Glomerular endothelial cell (primary cell): ENCODE measurements around the gene ZCCHC10. TPM values are rescaled to one million over a fixed set of nuclear protein-coding genes. Genes with fewer than 3 reads are reported as not detected.
"Not testable (repeated sequence)": the region's sequence is repeated elsewhere in the genome, so short reads cannot be mapped to it uniquely, and the experiment has no call there.

Source experiments
- DNase-seq: peaks from one replicate; pipeline ENCODE4 v3.0.0-alpha.2; 2011; ENCODE audit warnings: low read depth, low spot score; ENCODE audit errors: extremely low read depth
- total RNA-seq: library from RNA; depleted of rRNA; stranded (reverse); fragments of >200 nt; gene quantifications from 2 replicates; pipeline ENCODE4 v1.2.3, GENCODE V29; 2015

The ZCCHC10 gene
- total RNA-seq, 1 donor from 2014 or later = 21.4 TPM

- no peak for DNase-seq
Measured at GRCh38 chr5:132981288-132981687, 45.1 kb downstream of the ZCCHC10 start.

DNA sequence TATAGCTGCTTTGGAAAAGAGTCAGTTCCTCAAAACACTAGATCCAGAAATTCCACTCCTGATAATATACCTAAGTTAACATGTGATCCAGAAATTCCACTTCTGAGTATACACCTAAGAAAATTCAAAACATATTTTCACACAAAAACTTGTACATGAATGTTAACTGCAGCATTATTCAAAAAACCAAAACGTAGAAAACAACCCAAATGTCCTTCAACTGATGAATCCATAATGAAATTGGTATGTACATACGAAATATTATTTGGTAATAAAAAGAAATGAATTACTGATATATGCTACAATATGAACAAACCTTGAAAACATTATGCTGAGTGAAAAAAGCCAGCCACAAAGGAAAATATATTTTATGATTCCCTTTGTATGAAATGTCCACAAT, 46.4 kb downstream of the ZCCHC10 start:
- no peak for DNase-seq

GRCh38 chr5:132979367-132979940, 46.9 kb downstream of the ZCCHC10 start:
- no peak for DNase-seq

- no peak for DNase-seq
Measured at GRCh38 chr5:132976852-132977251, 49.5 kb downstream of the ZCCHC10 start.

DNA sequence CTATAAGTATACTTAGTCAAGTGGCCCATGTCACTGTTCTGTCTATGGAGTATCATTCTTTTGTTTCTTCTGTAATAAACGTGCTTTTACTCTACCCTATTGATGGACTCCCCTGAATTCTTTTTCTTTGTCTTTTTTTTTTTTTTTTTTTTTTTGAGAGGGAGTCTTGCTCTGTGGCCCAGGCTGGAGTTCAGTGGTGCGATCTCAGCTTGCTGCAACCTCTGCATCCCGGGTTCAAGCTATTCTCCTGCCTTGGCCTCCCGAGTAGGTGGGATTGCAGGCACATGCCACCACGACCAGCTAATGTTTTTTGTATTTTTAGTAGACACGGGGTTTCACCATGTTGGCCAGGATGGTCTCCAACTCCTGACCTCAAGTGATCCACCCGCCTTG, 53.9 kb downstream of the ZCCHC10 start:
- DNase-seq = not testable (repeated sequence)

DNA sequence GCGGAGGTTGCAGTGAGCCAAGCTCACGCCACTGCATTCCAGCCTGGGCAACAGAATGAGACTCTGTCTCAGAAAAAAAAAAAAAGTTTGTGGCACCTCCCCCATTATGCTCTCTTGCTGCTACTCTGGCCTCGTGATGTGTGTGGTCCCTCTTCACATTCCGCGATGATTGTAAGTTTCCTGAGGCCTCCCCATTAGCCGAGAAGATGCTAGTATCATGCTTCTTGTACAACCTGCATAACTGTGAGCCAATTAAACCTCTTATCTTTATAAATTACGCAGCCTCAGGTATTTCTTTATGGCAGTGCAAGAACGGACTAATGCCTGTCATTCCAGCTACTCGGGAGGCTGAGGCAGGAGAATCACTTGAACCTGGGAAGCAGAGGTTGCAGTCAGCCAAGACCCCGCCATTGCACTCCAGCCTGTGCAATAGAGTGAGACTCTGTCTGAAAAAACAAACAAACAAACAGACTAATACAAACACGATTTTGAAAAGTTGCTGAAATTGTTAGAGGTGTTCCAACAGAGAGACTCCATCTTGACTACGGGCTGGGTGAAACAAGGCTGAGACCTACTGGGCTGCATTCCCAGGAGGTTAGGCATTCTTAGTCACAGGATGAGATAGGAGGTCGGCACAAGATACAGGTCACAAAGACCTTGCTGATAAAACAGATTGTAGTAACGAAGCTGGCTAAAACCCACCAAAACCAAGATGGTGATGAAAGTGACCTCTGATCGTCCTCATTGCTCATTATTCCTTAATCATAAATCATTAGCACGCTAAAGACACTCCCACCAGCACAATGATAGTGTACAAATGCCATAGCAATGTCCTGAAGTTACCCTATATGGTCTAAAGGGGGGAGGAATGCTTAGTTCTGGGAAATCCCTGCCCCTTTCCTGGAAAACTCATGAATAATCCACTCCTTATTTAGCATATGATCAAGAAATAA, 54.6 kb downstream of the ZCCHC10 start:
- DNase-seq = no peak

GRCh38 chr5:132965120-132965519, 61.2 kb downstream of the ZCCHC10 start:
- DNase-seq = no peak

GRCh38 chr5:132963171-132964104, 62.9 kb downstream of the ZCCHC10 start, which contains the start of gene AFF4:
Gene AFF4, minus strand, starts transcription at chr5:132963634. Its CDS starts 26,445 bp downstream, at chr5:132937189.
- DNase-seq = no peak

GRCh38 chr5:132962429-132963021, 63.8 kb downstream of the ZCCHC10 start:
- DNase-seq = no peak

- DNase-seq = no peak
Measured at GRCh38 chr5:132961887-132962286, 64.5 kb downstream of the ZCCHC10 start.

- DNase-seq = not testable (repeated sequence)
Measured at GRCh38 chr5:132961123-132961815, 65.1 kb downstream of the ZCCHC10 start.

GRCh38 chr5:132956166-132956799, 70.1 kb downstream of the ZCCHC10 start:
- not testable (repeated sequence) for DNase-seq

- no peak for DNase-seq
Measured at GRCh38 chr5:132953710-132954109, 72.6 kb downstream of the ZCCHC10 start.

- DNase-seq = no peak
Measured at GRCh38 chr5:132952829-132953228, 73.5 kb downstream of the ZCCHC10 start.

DNA sequence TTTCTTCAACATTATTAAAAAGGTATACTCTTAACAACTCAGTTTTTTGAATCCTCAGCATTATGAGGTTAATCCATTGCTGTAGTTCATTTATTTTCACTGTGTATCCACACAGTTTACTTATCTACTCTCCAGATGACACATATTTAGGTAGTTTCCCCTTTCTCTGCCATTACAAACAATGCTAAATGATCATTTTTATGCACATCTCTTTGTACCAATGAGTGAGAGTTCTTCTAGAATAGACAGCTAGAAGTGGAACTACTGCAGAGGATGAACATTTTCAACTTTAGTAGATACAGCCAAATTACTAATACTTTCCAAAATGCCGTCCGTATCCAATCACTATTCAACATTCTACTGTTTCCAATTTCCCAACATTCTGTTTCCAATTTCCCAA, 74.5 kb downstream of the ZCCHC10 start:
- no peak for DNase-seq

- DNase-seq = no peak
Measured at GRCh38 chr5:132949136-132949535, 77.2 kb downstream of the ZCCHC10 start.

DNA sequence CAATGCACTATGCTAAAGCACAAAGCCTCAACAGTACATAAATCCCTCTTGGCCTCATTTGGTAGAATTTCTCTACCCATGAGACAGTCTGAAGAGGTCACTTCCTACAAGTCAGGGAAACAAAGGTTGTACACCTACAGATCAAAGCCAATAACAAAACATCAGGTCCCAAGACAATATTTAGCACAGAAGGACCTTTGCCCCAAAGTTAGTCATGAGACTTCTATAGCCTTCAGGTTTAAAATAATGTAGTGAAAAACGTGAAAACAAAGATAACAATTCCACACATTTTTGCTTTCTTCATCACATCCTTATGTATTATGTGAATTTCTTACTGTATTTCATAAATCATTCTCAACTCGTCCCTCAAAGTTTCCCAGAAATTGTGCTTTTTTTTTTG, 78.7 kb downstream of the ZCCHC10 start:
- DNase-seq = no peak
